GM21825 (cell line): ENCODE results near the gene VTN.

Experiments
- ATAC-seq: cut with Tn5 transposase; IDR thresholded peaks from one replicate; pipeline ENCODE4 v1.9.1; 2021; ENCODE audit warnings: mild to moderate bottlenecking, moderate library complexity; ENCODE audit not compliant: unreplicated experiment

VTN gene, protein sequence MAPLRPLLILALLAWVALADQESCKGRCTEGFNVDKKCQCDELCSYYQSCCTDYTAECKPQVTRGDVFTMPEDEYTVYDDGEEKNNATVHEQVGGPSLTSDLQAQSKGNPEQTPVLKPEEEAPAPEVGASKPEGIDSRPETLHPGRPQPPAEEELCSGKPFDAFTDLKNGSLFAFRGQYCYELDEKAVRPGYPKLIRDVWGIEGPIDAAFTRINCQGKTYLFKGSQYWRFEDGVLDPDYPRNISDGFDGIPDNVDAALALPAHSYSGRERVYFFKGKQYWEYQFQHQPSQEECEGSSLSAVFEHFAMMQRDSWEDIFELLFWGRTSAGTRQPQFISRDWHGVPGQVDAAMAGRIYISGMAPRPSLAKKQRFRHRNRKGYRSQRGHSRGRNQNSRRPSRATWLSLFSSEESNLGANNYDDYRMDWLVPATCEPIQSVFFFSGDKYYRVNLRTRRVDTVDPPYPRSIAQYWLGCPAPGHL

DNA sequence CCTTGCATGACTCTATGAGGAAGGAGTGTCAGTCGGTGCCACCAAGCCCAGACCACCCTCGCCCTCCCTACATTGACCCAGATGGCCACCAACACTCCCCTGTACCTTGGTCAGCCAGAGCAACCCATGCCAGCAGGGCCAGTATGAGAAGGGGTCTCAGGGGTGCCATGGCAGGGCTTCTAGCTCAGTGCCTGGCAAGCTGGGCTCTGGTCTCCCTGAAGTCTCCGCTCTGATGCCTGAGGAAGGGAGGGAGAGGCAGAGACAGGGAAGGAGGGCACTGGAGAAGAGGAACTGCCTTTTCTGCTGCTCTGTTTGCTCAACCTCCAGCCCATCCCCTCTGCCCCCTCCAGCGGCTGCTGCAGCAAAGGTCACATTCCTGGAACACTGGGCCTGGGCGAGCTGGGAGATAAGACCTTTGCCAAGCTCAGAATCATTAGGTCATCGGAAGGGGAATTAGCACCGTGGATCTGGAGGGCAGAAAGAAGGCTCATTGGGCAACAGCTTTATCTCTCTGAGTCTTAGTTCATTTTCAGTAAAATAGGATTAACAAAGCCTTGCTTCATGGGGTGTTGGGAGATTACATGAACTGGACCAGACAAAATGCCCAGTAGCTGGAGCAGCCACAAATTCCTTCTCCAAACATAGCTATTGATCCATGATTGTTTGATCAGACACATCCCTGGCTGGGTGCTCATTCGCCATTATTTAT is at the start of gene VTN:
Gene VTN (minus strand): TSS at position 273 of the 709 bp plus-strand sequence. CDS start 104 bp downstream, at position 169.
- ATAC-seq = no peak

DNA sequence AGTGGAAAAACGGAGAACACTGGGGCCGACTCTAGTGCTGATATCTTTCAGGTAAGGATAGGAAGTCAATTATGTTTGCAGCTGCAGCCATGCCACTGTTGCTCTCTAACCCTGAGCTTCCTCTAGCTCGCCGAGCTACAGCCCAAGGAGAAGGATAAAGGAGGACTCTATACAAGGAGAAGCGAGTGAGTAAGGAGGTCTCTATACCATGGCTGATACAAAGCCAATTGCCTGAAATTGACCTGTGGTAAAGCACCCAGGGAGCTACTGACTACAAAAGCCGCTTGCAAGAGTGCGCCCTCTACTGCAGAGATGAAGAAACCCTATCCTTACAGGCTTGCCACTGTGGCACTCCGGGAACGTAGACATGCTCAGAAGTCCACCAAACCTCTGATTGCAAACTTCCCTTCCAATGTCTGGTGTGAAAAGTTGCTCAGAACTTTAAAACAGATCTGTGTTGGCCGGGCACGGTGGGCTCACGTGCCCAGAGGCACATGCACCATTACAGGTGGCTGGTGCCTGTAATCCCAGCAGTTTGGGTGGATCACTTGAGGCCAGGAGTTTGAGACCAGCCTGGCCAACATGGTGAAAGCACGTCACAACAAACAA is 46.7 kb upstream of the VTN start:
- no peak for ATAC-seq

DNA sequence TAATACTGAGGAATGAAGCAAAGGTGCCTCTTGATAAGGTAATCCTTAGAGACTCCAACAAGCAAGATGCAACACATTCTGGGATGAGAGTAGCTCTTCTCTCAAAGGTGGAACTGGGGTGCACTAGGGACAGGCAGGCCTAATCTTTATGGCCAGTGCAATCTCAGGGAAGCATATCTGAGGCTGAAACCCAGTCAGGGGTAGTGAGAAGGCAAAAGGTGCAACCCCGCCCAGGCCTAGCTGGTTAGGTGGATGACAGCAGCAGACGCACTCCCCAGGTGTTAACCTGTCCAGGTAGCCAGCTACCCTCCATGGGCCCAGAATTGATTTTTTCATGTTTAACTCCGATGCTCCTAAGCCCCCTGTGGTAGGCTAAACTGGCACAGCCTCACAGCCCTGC is 45.8 kb upstream of the VTN start:
- no peak for ATAC-seq

DNA sequence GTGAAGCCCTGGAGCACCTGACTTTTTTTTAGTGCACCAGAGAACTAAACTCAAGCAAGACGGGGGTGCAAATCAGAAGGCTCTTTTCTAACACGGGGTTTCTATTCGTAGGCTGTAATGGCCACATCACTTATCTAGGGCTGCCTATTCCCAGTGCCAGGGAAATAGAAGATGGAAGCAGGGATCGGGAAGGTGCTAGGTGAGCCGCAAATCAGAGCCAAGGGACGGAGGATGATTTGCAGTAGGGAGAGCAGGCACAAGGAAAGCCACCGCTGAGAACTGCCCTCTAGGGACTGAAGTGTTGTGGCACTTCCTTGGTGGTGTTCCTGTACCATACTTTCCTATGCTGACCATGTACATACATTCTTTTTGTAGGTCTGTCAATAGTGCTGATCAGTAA is 43.7 kb upstream of the VTN start:
- no peak for ATAC-seq

DNA sequence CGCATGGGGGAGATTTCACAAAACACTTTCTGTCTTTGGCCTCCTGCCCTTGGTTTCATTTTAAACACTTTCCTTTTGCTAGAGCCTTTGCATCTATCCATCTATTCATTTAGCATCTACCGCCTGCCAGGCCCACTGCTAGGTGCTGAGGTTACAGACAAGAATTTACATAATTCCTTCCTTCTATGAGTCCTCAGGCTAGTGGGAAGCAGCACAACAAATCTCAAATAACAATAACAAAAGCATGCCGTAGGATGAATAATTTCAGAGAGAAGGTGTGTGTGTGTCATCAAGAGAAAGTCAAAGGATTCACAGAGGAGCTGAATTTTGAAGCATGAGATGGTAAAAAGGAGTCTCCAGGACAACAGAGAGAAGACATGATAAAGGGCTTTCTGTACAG is 42.0 kb upstream of the VTN start:
- no peak for ATAC-seq

DNA sequence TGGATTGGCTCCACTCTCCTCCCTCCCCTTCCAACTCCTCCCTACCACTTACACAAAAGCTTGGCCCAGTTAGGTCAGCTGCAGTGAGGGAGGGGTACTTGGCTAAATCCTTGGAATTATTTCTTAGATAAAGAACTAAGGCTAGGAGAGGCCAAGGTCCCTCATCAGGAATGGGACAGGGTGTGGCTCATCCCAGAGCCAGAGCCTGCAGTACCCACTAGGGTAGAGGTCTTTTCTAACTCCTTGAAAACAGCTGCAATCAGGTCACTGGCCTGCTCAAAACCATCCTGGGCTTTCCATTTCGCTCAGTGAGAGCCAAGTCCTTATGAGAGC is 37.8 kb upstream of the VTN start:
- ATAC-seq = no peak

DNA sequence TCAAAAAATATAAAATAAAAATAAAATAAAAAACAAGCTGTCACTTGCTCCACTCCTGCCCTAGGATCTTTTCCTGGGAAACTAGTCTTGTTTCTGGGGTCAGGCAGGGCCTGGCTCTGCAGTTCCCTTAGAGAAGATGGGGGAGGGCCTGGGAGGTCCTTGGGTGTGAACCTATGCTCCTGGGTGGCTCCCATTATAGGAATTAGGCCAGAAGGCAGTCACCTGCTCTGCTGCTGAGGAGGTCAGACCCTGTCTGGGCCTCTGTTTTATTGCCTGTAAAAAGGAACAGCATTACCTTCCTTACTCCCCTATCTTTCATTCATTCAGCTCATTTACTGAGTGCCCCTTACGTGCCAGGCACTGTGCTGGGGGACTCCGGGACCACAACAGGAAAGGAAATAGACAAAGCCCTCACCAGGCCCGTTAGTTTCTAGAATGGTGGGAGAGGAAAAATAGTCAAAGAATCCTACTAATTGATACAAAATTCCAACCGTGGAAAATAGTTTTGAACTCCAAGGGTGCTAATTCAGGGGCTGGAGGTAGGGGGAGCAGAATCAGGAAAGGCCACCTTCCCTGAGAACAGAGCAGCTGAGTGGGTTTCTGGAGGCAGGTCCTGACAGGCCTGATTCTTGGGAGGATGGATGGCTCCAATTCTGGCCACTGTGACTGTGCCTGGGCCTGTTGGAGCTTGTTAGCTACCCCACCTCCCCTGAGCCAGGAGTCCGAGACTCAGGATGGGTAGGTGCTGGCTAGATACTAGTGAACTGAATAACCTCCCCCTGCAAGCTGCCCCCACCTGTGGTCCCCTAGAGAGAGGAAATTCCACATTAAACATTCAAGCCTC is 37.2 kb upstream of the VTN start:
- no peak for ATAC-seq

DNA sequence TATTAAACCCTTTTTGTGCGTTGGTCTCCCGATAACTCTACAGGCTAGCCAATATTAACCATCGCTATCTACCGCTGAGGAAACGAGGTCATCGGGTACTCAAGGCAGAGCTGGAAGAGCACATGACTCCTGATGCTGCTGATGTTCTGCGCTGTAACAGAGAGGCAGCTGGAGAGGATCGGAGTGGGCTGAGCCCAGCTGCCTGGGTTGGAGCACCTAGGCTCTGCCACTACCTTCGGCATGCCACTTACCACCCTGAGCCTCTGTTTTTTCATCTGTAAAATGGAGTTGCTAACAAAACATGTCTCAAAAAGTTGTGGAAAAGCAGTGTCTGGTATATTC is 36.3 kb upstream of the VTN start:
- ATAC-seq = no peak

DNA sequence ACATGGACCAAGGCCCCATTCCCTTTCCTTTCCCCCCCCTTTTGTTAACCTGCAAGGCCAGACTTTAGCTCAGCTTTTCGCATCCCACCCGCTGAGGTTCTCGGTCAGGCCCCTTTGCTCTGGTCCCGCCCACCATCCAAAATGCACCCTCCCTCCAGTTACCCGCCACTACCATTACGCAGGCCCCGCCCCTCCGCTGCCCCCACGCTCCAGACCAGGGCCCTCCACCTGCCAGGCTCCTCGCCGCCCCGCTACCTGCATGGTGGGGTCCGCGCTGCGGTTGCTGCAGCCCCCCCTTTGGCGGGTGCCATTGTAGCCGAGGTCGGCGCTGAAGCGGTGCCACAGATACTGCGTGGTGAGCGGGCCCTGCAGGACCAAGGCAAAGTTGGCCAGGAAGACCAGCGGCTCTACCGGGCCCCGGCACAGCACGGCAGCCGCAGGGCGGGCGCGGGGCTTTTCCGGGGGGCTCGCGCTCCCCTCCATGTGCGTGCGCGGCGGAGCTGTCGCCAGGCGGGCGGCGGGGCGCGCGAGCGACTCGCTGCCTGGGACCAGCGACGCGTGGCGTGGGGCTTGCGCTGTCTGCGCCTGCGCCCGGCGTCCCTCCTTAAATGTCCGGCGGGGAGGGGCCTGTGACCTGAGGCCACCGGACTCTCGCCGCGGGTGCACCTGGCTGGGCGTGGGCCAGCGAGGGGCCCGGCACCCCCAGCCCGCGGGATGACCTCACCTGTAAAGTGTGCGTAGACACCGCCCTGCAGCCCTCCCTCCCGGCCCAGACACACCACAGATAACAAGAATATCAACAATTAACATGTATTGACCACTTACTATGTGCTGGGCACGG is 35.7 kb upstream of the VTN start, which contains the start of gene SLC46A1:
Gene SLC46A1 (minus strand): TSS at position 581 of the 841 bp plus-strand sequence. CDS start 98 bp downstream, at position 483.
- peak; percentile 63 for ATAC-seq

DNA sequence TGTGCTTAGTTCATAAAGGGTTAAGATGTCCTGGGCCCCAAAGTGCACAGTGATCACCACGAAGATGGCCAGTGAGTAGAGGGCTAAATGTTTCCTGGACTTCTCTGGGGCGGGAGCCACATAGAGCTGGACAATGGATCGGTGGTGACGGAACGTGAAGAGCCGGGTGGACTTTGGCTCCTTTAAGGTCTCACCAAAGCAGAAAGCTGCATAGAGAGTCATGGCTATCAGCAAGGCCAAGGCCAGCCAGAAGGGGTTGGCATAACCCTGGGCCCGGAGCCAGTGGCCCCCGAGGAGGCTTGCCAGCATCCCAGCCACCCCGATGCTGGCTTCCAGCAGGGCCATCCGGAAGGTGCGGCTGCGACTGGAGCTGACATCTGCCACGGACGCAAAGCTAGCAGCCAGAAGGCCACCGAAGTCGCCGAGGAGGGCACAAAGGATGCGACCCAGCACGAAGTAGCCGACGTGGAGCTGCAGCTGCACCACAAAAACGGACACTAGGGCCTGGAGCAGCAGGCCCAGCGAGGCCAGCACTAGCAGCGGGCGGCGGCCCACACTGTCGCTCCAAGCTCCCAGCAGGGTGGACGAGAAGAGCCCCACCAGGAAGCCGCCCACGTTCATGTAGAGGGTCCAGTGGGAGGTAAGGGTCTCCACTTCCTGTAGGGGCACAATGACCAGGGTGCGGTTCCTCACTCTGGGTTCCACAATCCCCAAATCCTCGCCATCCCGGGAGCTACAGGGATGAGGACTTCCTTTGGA is 34.9 kb upstream of the VTN start:
- no peak for ATAC-seq

DNA sequence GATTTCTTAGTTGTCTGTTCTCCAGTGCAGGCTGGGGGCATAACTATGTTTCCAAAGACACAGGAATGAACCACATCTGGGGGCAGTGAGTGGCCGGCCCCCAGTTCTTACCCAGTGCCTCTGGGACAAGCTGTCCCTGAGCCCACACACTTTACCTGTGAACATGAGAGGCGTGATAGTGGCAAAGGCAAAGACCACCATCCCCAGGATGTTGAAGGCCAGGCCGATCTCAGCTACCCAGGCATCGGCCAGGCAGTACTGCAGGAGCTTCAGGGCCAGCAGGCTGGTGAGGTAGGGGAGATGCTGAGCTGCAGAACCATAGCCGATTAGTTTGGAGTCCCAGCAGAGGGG is 34.3 kb upstream of the VTN start:
- ATAC-seq = no peak

DNA sequence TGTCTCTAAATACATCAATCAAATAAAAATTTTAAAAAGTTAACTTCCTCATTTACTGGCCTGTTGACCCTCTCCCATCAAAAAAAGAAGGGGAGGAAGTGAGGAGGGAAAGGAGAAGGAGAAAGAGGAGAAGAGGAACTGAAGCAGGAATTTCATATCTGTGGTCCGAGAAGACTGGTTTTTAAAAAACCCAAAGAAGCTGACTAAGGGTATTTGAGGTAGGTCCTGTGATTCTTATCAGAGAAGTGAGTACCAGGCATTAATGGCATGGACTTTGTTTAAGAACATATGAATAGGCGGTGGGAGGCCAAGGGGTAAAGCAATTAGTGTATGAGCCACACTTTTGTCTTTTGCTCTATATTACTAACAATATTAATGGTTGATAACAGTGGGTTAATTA is 33.9 kb upstream of the VTN start:
- no peak for ATAC-seq

DNA sequence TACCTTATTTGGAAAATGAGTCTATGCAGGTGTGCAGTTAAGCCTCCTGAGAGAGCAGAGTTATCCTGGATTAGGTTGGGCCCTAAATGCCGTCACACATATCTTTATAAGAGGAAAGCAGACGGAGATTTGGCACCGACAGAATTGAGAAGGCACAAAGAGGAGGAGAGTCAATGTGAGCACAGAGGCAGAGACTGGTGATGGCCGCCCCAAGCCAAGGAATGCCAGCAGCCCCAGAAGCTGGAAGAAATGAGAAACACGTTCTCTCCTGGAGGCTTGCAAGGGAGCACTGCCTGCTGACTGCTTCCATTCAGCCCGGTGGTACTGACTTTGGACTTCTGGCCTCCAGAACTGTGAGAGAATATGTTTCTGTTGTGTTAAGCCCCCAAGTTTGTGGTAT is 32.7 kb upstream of the VTN start:
- ATAC-seq = no peak

DNA sequence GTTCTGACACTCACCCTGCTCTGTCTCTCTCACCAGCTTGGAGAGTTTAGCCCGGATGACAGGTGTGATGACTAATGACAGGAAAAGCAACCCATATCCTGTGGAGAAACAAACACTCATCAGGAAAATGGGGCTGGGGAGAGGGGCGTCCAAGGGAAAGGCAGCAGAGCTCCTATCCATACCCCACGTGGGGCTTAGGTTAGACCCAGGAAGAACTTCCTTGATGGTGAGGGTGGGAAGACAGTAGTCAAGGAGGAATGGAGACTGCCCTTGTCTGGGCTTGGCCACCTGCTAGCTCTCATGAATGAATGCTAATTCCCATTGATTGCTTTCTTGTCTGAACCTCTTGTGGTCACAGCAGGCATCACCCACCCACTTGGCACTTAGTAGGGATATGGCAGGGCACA is 32.1 kb upstream of the VTN start:
- no peak for ATAC-seq

DNA sequence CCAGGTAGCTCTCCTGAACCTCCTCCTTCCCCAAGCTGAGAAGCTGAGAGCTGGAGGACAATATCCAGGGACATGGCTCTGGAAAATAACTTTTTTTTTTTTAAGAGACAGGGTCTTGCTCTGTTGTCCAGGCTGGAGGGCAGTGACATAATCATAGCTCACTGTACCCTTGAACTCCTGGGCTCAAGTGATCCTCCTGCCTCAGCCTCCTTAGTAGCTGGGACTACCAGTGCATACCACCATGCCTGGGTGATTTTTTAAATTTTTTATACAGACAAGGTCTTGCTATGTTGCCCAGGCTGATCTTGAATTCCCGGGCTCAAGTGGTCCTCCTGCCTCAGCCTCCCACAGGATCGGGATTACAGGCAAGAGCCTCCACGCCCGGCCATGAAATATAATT is 29.7 kb upstream of the VTN start:
- ATAC-seq = no peak

DNA sequence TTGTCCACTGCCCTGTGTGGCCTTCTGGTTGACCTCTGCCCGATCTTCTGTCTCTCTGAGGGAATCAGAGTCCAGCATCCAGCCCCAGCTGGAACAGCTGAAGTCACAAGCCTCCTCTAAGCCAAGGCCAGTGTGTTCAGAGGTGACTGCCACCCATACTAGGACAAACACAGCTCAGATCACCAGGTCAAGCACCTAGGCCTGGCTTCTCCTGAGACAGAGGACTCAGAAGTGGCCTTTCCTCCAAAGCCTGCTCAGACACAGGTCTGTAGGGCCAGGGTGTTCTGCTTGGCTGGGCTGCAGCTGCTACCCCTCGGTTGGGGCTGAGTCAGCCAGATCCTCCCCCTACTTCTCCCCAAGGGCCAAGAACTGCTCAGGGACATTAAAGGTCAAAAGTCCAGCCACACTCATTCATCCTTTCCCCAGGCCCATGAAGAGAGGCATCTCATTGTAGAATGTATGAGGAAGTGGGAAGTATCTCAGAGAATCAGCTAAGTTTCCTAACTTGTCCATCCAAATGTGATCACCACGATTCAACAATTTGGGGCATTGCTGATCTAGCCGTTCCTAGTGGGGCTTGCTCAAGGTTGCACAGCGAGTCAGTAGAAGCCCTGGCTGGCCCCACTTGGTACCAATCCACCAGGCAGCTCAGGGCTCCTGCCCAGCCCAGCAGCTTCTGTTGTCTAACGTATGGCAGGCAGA is 28.3 kb upstream of the VTN start:
- ATAC-seq = no peak

DNA sequence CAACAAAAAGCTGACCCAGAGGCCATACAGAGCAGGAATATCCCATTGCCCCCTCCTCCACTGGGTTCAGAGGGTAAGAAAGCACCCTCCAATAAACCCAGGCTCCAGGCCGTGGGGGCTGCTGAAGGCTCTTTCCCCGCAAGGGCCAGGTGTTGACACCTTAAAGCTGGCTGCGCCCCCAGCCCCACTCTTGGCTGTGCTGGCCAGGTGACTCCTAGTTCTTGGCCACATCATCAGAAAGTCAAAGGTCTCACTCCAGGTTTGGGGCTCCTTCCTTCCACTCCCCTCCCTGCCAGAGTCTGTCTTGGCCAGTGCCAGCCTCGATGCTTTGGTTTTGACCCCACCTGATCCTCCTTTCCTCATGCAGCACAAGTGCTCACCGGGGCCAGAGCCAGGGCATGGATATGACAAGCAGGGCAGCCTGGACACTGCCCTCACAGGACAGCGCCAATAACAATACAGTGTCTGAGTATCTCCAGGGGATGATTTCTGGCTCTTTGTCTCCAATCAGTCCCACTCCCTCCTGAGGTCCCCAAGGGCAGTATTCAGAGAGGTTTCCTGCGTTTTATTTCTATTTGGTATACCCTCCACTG is 27.7 kb upstream of the VTN start:
- no peak for ATAC-seq

DNA sequence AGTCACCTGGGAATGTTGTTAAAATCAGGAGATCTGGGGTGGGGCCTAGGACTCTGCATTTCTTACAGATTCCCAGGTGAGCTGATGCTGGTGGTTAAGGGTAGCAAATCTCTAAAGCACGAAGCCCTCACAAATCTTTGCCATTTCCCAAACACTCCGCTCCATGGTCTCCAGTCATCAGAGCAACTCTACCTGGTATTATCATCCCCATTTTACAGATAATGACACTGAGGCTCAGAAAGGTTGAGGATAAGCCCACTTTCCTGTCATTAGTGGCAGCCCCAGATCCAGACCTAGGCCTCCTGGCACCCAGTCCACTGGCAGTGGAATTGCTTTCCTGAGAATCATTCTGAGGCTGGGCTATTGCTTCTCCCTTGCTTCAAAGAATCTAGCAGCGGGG is 27.2 kb upstream of the VTN start:
- ATAC-seq = no peak
